Measurements from ENCODE around the gene NELL2. TPM values are rescaled to one million over a fixed set of nuclear protein-coding genes. Genes with fewer than 3 reads are reported as not detected.

The NELL2 gene
- total RNA-seq, 1 donor from 2014 or later: 1.0 TPM

GRCh38 chr12:44728566-44728965 is 147.5 kb downstream of the NELL2 start:
- Histone ChIP-seq H3K27me3 (ENCODE audit: insufficient read depth, low read length) (no peaks in the 10 kb centered on the region), H3K4me1 (ENCODE audit: insufficient read depth, low read length) (no peaks in the 10 kb centered on the region), H4K20me1 (ENCODE audit: insufficient read depth, low read length) (no peaks in the 10 kb centered on the region), H3K9ac (ENCODE audit: low read length) (no peak overlapping the region), H3K27ac (ENCODE audit: low read depth, low read length) (no peak overlapping the region), H3K36me3 (ENCODE audit: insufficient read depth, low read length) (no peaks in the 10 kb centered on the region), H3K4me2 (ENCODE audit: low read length) (no peak overlapping the region), H2AFZ (ENCODE audit: low read depth, low read length) (no peak overlapping the region), H3K9me3 (ENCODE audit: insufficient read depth, low read depth, low read length) (no peaks in the 10 kb centered on the region), H3K4me3 (ENCODE audit: insufficient read depth, low read depth, low read length) (no peak overlapping the region), H3K79me2 (ENCODE audit: insufficient read depth, low read length) (no peaks in the 10 kb centered on the region)
- FAIRE-seq (no peak), DNase-seq (ENCODE audit: low read depth) (no peak)
- no peaks in the 10 kb centered on the region for H3K4me1 Mint-ChIP-seq (ENCODE audit: low read depth, unreplicated experiment)
- H3K9me3 Mint-ChIP-seq (ENCODE audit: unreplicated experiment): peaks cover 13% of the 10 kb centered on the region
- peaks cover 5% of the 10 kb centered on the region for H3K36me3 Mint-ChIP-seq (ENCODE audit: low read depth, unreplicated experiment)
- no peaks in the 10 kb centered on the region for H3K27me3 Mint-ChIP-seq (ENCODE audit: low read depth, unreplicated experiment)
- H3K27ac Mint-ChIP-seq (ENCODE audit: unreplicated experiment): no peak overlapping the region
- H3K4me3 Mint-ChIP-seq (ENCODE audit: unreplicated experiment): no peak overlapping the region
- TF ChIP-seq EZH2 (IDR thresholded peaks at IDR 0.05; ENCODE audit: insufficient read depth, low read length): no peak
- TF ChIP-seq, protein P1, sequence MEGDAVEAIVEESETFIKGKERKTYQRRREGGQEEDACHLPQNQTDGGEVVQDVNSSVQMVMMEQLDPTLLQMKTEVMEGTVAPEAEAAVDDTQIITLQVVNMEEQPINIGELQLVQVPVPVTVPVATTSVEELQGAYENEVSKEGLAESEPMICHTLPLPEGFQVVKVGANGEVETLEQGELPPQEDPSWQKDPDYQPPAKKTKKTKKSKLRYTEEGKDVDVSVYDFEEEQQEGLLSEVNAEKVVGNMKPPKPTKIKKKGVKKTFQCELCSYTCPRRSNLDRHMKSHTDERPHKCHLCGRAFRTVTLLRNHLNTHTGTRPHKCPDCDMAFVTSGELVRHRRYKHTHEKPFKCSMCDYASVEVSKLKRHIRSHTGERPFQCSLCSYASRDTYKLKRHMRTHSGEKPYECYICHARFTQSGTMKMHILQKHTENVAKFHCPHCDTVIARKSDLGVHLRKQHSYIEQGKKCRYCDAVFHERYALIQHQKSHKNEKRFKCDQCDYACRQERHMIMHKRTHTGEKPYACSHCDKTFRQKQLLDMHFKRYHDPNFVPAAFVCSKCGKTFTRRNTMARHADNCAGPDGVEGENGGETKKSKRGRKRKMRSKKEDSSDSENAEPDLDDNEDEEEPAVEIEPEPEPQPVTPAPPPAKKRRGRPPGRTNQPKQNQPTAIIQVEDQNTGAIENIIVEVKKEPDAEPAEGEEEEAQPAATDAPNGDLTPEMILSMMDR (IDR thresholded peaks at IDR 0.05; ENCODE audit: insufficient read depth, low read depth, low read length): no peak

DNA sequence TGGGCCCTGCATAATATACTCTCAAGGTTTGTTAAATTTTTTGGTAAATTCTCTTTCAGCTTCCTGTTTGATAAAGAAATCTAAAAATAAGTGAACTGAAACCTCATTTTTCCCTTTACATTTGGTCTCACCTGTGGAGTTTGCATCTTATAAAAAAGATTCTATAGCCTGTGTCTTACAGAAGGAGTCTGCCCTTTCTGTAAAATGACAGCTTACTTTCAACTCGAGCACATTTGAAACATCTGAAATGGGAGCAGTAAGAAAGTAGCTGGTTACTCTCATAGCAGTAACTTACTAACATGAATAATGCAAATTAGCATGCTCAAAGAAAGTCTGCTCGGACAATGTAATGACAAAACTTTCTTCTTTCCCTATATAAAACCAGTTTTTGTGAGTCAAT is 155.8 kb downstream of the NELL2 start:
- H3K4me2 ChIP-seq (ENCODE audit: low read length): no peak overlapping the region
- no peak overlapping the region for H3K9ac ChIP-seq (ENCODE audit: low read length)

DNA sequence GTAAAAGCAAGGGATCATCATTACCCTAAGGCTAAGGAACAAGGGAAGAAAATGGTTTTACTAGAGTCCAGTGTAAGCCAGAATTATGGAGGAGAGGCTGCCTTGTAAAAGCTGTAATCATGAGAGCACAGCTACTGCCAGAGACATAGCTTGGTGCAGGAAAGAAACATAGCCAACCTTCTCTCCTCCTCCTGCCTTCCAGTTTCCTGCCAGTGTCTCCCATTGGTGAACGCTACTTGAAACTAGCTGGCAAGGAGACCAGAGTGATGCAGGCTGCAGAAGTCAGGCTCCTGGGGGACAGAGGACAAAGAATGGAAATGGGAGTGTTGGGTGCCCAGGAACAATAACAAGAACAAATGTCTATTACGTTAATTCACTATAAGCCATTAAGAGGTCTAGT is 158.5 kb downstream of the NELL2 start:
- Mint-ChIP-seq H3K4me1 (ENCODE audit: low read depth, unreplicated experiment) (no peaks in the 10 kb centered on the region), H3K36me3 (ENCODE audit: low read depth, unreplicated experiment) (no peaks in the 10 kb centered on the region), H3K9me3 (ENCODE audit: unreplicated experiment) (no peaks in the 10 kb centered on the region), H3K4me3 (ENCODE audit: unreplicated experiment) (no peak overlapping the region), H3K27ac (ENCODE audit: unreplicated experiment) (no peak overlapping the region), H3K27me3 (ENCODE audit: low read depth, unreplicated experiment) (no peaks in the 10 kb centered on the region)
- Histone ChIP-seq H3K79me2 (ENCODE audit: insufficient read depth, low read length) (no peaks in the 10 kb centered on the region), H3K27me3 (ENCODE audit: insufficient read depth, low read length) (no peaks in the 10 kb centered on the region), H3K27ac (ENCODE audit: low read depth, low read length) (no peak overlapping the region), H3K9ac (ENCODE audit: low read length) (no peak overlapping the region), H3K36me3 (ENCODE audit: insufficient read depth, low read length) (no peaks in the 10 kb centered on the region), H3K4me2 (ENCODE audit: low read length) (no peak overlapping the region), H4K20me1 (ENCODE audit: insufficient read depth, low read length) (no peaks in the 10 kb centered on the region), H3K9me3 (ENCODE audit: insufficient read depth, low read depth, low read length) (no peaks in the 10 kb centered on the region), H3K4me3 (ENCODE audit: insufficient read depth, low read depth, low read length) (no peak overlapping the region), H2AFZ (ENCODE audit: low read depth, low read length) (no peak overlapping the region), H3K4me1 (ENCODE audit: insufficient read depth, low read length) (no peaks in the 10 kb centered on the region)
- TF ChIP-seq, protein P1 (IDR thresholded peaks at IDR 0.05; ENCODE audit: insufficient read depth, low read depth, low read length): no peak
- TF ChIP-seq EZH2 (IDR thresholded peaks at IDR 0.05; ENCODE audit: insufficient read depth, low read length): no peak
- DNase-seq (ENCODE audit: low read depth) (no peak), FAIRE-seq (no peak)

More for the DNA sequence above, 155.8 kb downstream of the NELL2 start:
- H3K4me1 ChIP-seq (ENCODE audit: insufficient read depth, low read length): no peaks in the 10 kb centered on the region
- Mint-ChIP-seq H3K4me3 (ENCODE audit: unreplicated experiment) (no peak overlapping the region), H3K36me3 (ENCODE audit: low read depth, unreplicated experiment) (no peaks in the 10 kb centered on the region), H3K9me3 (ENCODE audit: unreplicated experiment) (no peaks in the 10 kb centered on the region), H3K4me1 (ENCODE audit: low read depth, unreplicated experiment) (no peaks in the 10 kb centered on the region), H3K27me3 (ENCODE audit: low read depth, unreplicated experiment) (no peaks in the 10 kb centered on the region), H3K27ac (ENCODE audit: unreplicated experiment) (no peak overlapping the region)
- H3K27me3 ChIP-seq (ENCODE audit: insufficient read depth, low read length): no peaks in the 10 kb centered on the region
- no peaks in the 10 kb centered on the region for H3K36me3 ChIP-seq (ENCODE audit: insufficient read depth, low read length)
- H3K9me3 ChIP-seq (ENCODE audit: insufficient read depth, low read depth, low read length): no peaks in the 10 kb centered on the region
- TF ChIP-seq, protein P1 (IDR thresholded peaks at IDR 0.05; ENCODE audit: insufficient read depth, low read depth, low read length): no peak
- no peak for TF ChIP-seq EZH2 (IDR thresholded peaks at IDR 0.05; ENCODE audit: insufficient read depth, low read length)
- no peaks in the 10 kb centered on the region for H4K20me1 ChIP-seq (ENCODE audit: insufficient read depth, low read length)
- H3K4me3 ChIP-seq (ENCODE audit: insufficient read depth, low read depth, low read length): no peak overlapping the region
- FAIRE-seq: no peak
- no peak overlapping the region for H2AFZ ChIP-seq (ENCODE audit: low read depth, low read length)
- DNase-seq (ENCODE audit: low read depth): no peak
- no peak overlapping the region for H3K27ac ChIP-seq (ENCODE audit: low read depth, low read length)
- H3K79me2 ChIP-seq (ENCODE audit: insufficient read depth, low read length): no peaks in the 10 kb centered on the region

Measured in astrocyte (in vitro differentiated cells and primary cell).